Measurements from ENCODE around the gene KRTAP11-1.
A peak's percentile ranks its signal among the peaks of the same experiment; 100 is the strongest.

The KRTAP11-1 gene

GRCh38 chr21:30881480-30881879 is at the start of gene KRTAP11-1:
TSS of gene KRTAP11-1 (minus strand) at chr21:30881580. CDS start at chr21:30881524, 56 bp downstream.
- DNase-seq (ENCODE audit: low spot score) (no peak), FAIRE-seq (no peak)

- FAIRE-seq (no peak), DNase-seq (ENCODE audit: low spot score) (peak; percentile 23)
Observed at GRCh38 chr21:30924146-30924700, 42.8 kb upstream of the KRTAP11-1 start.

GRCh38 chr21:30921129-30921528 is 39.7 kb upstream of the KRTAP11-1 start:
- no peak for FAIRE-seq
- no peak for DNase-seq (ENCODE audit: low spot score)

- DNase-seq (ENCODE audit: low spot score) (no peak), FAIRE-seq (no peak)
Observed at GRCh38 chr21:30917557-30917956, 36.2 kb upstream of the KRTAP11-1 start.

- peak; percentile 86 for FAIRE-seq
Observed at GRCh38 chr21:30900881-30901280, 19.5 kb upstream of the KRTAP11-1 start.

GRCh38 chr21:30882866-30883597 is 1.7 kb upstream of the KRTAP11-1 start:
- FAIRE-seq (peak; percentile 53), DNase-seq (ENCODE audit: low spot score) (peak; percentile 29)

More at GRCh38 chr21:30900881-30901280, 19.5 kb upstream of the KRTAP11-1 start:
- no peak for DNase-seq (ENCODE audit: low spot score)

- no peak for DNase-seq (ENCODE audit: low spot score)
- no peak for FAIRE-seq
Observed at GRCh38 chr21:30880914-30881313, 466 bp downstream of the KRTAP11-1 start.

- DNase-seq (ENCODE audit: low spot score) (no peak), FAIRE-seq (no peak)
Observed at GRCh38 chr21:30874526-30874925, 6.9 kb downstream of the KRTAP11-1 start.

- FAIRE-seq (no peak), DNase-seq (ENCODE audit: low spot score) (no peak)
Observed at GRCh38 chr21:30847627-30848500, 33.5 kb downstream of the KRTAP11-1 start.

GRCh38 chr21:30842990-30843389 is 38.4 kb downstream of the KRTAP11-1 start:
- DNase-seq (ENCODE audit: low spot score) = no peak
- no peak for FAIRE-seq

- no peak for FAIRE-seq
- peak; percentile 79 for DNase-seq (ENCODE audit: low spot score)
Observed at GRCh38 chr21:30839304-30839703, 42.1 kb downstream of the KRTAP11-1 start.

GRCh38 chr21:30838536-30838935 is 42.8 kb downstream of the KRTAP11-1 start:
- no peak for DNase-seq (ENCODE audit: low spot score)
- FAIRE-seq = no peak

- DNase-seq (ENCODE audit: low spot score) (peak; percentile 21), FAIRE-seq (no peak)
Observed at GRCh38 chr21:30831194-30831765, 50.1 kb downstream of the KRTAP11-1 start.
